B cell (primary cell): ENCODE results near the gene ELAVL2. TPM values are rescaled to one million over a fixed set of nuclear protein-coding genes. Genes with fewer than 3 reads are reported as not detected.

Experiments used
- ATAC-seq: fragments of 200-7000 bp; cut with Tn5 transposase; one replicate; pipeline ENCODE4 v1.10.0; 2021; ENCODE audit warnings: low read depth, mild to moderate bottlenecking, moderate number of reproducible peaks, moderate library complexity
- CTCF ChIA-PET: fragments of 350-600 bp; sonication (Branson Sonifier 250); formaldehyde crosslinking; loops from one replicate; lab custom pipeline; 2021; ENCODE audit warnings: antibody characterized with exemption, inconsistent platforms; lab: Charles Lee
- POLR2A ChIA-PET: fragments of 350-600 bp; sonication (Branson Sonifier 250); formaldehyde crosslinking; loops from one replicate; lab custom pipeline; 2021; ENCODE audit warnings: antibody characterized with exemption; lab: Charles Lee
- DNase-seq: peaks from one replicate; pipeline ENCODE4 v3.0.0; 2013
- H2AFZ ChIP-seq: 2 replicates; pipeline ENCODE4 v1.6.1; 2012; ENCODE audit warnings: mild to moderate bottlenecking, low read depth, low read length; ENCODE audit not compliant: insufficient read depth, poor library complexity, severe bottlenecking
- H3K27ac ChIP-seq, 2 donors: 1 replicate in 1 of 2; 2 replicates in 1 of 2; pipeline ENCODE4 v1.5.1; 2012 to 2013; ENCODE audit warnings: low read length in 2 of 2, mild to moderate bottlenecking in 2 of 2, moderate library complexity in 1 of 2
- H3K27me3 ChIP-seq, 4 experiments: fragments of 200-600 bp in 1 of 4; sonication (generic) in 1 of 4; replicated peaks in 1 of 4; 1 replicate in 2 of 4; 2 replicates in 2 of 4; pipeline versions ENCODE4 v1.6.1 to v1.7.0; 2013 to 2016; ENCODE audit warnings: low read length in 3 of 4, mild to moderate bottlenecking in 2 of 4, mixed read lengths in 1 of 4, moderate library complexity in 1 of 4; ENCODE audit not compliant: insufficient read depth in 4 of 4, control insufficient read depth in 3 of 4; ENCODE audit errors: control extremely low read depth in 1 of 4
- H3K36me3 ChIP-seq, 2 experiments: replicated peaks in 1 of 2; 1 replicate in 1 of 2; 2 replicates in 1 of 2; pipeline versions ENCODE4 v1.6.1 to v1.7.1; 2013; ENCODE audit warnings: low read length in 1 of 2; ENCODE audit not compliant: insufficient read depth in 2 of 2, control insufficient read depth in 1 of 2; ENCODE audit errors: control extremely low read depth in 1 of 2, extremely low read depth in 1 of 2
- H3K4me1 ChIP-seq, 2 donors: fragments of 200-600 bp in 1 of 2; sonication (generic) in 1 of 2; 1 replicate in 1 of 2; 2 replicates in 1 of 2; pipeline versions ENCODE4 v1.5.1 to v1.6.1; 2013 to 2017; ENCODE audit warnings: low read length in 2 of 2; ENCODE audit not compliant: control insufficient read depth in 2 of 2, insufficient read depth in 2 of 2
- H3K4me2 ChIP-seq: replicated peaks from 2 replicates; pipeline ENCODE3; 2012; ENCODE audit warnings: mild to moderate bottlenecking, low read depth, low read length; ENCODE audit not compliant: poor library complexity, severe bottlenecking
- H3K4me3 ChIP-seq, 5 experiments: fragments of 200-600 bp in 1 of 5; sonication (generic) in 1 of 5; 1 replicate in 3 of 5; 2 replicates in 2 of 5; pipeline versions ENCODE4 v1.5.1 to v1.7.0; 2011 to 2016; ENCODE audit warnings: low read length in 4 of 5, mild to moderate bottlenecking in 4 of 5, low read depth in 2 of 5, control low read depth in 1 of 5, moderate library complexity in 1 of 5; ENCODE audit not compliant: insufficient read depth in 1 of 5; ENCODE audit errors: control extremely low read depth in 1 of 5, extremely low read depth in 1 of 5
- H3K79me2 ChIP-seq: fragments of 200-600 bp; sonication (generic); one replicate; pipeline ENCODE4 v1.6.0; 2016; ENCODE audit warnings: low read length; ENCODE audit not compliant: control insufficient read depth, insufficient read depth
- H3K9ac ChIP-seq: fragments of 200-600 bp; sonication (generic); 2 replicates; pipeline ENCODE4 v1.6.1; 2017; ENCODE audit warnings: mild to moderate bottlenecking, low read length, moderate library complexity
- H3K9me3 ChIP-seq, 3 donors: one replicate each; pipeline versions ENCODE4 v1.6.1 to v1.7.1; 2013; ENCODE audit warnings: low read length in 2 of 3; ENCODE audit not compliant: control insufficient read depth in 2 of 3, insufficient read depth in 1 of 3; ENCODE audit errors: control extremely low read depth in 1 of 3
- H4K20me1 ChIP-seq: 2 replicates; pipeline ENCODE4 v1.6.0; 2012; ENCODE audit warnings: mild to moderate bottlenecking, low read length; ENCODE audit not compliant: insufficient read depth, control insufficient read depth, poor library complexity, severe bottlenecking
- H3K27ac Mint-ChIP-seq: one replicate; pipeline ENCODE4 v1.8.0; 2021; ENCODE audit warnings: mixed read lengths
- H3K27me3 Mint-ChIP-seq: one replicate; pipeline ENCODE4 v1.8.0; 2021; ENCODE audit warnings: mixed read lengths
- H3K4me1 Mint-ChIP-seq: one replicate; pipeline ENCODE4 v1.8.0; 2021; ENCODE audit warnings: mixed read lengths
- H3K4me3 Mint-ChIP-seq: one replicate; pipeline ENCODE4 v1.8.0; 2021; ENCODE audit warnings: mixed read lengths
- H3K9me3 Mint-ChIP-seq: one replicate; pipeline ENCODE4 v1.8.0; 2022; ENCODE audit warnings: mixed read lengths; ENCODE audit not compliant: insufficient read depth
- EZH2 ChIP-seq: IDR thresholded peaks from 2 replicates; pipeline ENCODE4 v1.6.1; 2012; ENCODE audit warnings: borderline replicate concordance, low read depth, mild to moderate bottlenecking, moderate library complexity, low read length; ENCODE audit not compliant: insufficient read depth, poor library complexity, severe bottlenecking
- WGBS: methylation state at CpG from one replicate; pipeline ENCODE4 v1.1.5; 2013; ENCODE audit warnings: missing lambda C conversion rate; ENCODE audit not compliant: insufficient coverage; 5-methylcytosine and 5-hydroxymethylcytosine counted together
- intact Hi-C: fragments of 100-400 bp; cut with micrococcal nuclease; formaldehyde crosslinking; loops from one replicate; pipeline ENCODE4 v1.10.0; 2022
- polyA plus RNA-seq: library from polyadenylated mRNA; depleted of rRNA; stranded (reverse); fragments of >200 nt; gene quantifications from 2 replicates; pipeline ENCODE4 v1.2.3, GENCODE V29; 2012
- total RNA-seq, 2 donors: library from RNA; stranded (reverse); fragments of 120-200 nt in 1 of 2; gene quantifications; 1 replicate in 1 of 2; 2 replicates in 1 of 2; pipeline versions ENCODE4 v1.2.3 to v1.2.4, GENCODE V29; 2013 to 2022
- TF ChIP-seq, protein P1 (sequence below): fragments of 200-600 bp; IDR thresholded peaks from one replicate; pipeline ENCODE4 v1.8.0; 2022; ENCODE audit warnings: antibody characterized with exemption, mild to moderate bottlenecking

ELAVL2 gene
- total and polyA plus RNA-seq, 2 donors (not counting 1 experiment from before 2014, with no cell fraction given), result not detected

GRCh38 chr9:23764219-23764618 lies 61.8 kb downstream of the ELAVL2 start:
- ATAC-seq (no peak), DNase-seq (no peak)
- Mint-ChIP-seq H3K27me3 (no peaks in the 10 kb centered on the region), H3K9me3 (no peaks in the 10 kb centered on the region), H3K27ac (no peak overlapping the region), H3K4me3 (no peak overlapping the region), H3K4me1 (no peaks in the 10 kb centered on the region)
- H3K4me1 ChIP-seq, result no peaks in the 10 kb centered on the region
- no peak overlapping the region for H3K4me3 ChIP-seq
- no peaks in the 10 kb centered on the region for H4K20me1 ChIP-seq
- no peaks in the 10 kb centered on the region for H3K79me2 ChIP-seq
- intact Hi-C loops, result no loop called here
- no peak overlapping the region for H3K4me2 ChIP-seq
- no peak for TF ChIP-seq EZH2
- TF ChIP-seq, protein P1, sequence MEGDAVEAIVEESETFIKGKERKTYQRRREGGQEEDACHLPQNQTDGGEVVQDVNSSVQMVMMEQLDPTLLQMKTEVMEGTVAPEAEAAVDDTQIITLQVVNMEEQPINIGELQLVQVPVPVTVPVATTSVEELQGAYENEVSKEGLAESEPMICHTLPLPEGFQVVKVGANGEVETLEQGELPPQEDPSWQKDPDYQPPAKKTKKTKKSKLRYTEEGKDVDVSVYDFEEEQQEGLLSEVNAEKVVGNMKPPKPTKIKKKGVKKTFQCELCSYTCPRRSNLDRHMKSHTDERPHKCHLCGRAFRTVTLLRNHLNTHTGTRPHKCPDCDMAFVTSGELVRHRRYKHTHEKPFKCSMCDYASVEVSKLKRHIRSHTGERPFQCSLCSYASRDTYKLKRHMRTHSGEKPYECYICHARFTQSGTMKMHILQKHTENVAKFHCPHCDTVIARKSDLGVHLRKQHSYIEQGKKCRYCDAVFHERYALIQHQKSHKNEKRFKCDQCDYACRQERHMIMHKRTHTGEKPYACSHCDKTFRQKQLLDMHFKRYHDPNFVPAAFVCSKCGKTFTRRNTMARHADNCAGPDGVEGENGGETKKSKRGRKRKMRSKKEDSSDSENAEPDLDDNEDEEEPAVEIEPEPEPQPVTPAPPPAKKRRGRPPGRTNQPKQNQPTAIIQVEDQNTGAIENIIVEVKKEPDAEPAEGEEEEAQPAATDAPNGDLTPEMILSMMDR, result no peak
- no peaks in the 10 kb centered on the region for H3K9me3 ChIP-seq
- WGBS, result no CpG with 5 or more reads among the region's 3 CpGs
- H3K36me3 ChIP-seq, result no peaks in the 10 kb centered on the region
- no peaks in the 10 kb centered on the region for H3K27me3 ChIP-seq
- H3K27ac ChIP-seq, result no peak overlapping the region
- no peak overlapping the region for H2AFZ ChIP-seq
- POLR2A ChIA-PET, result no interaction called here
- no peak overlapping the region for H3K9ac ChIP-seq
- CTCF ChIA-PET, result no interaction called here

- no peak overlapping the region for H3K4me3 ChIP-seq
- ChIA-PET CTCF (no interaction called here), POLR2A (no interaction called here)
- no peaks in the 10 kb centered on the region for H3K27me3 Mint-ChIP-seq
- peaks cover 2% of the 10 kb centered on the region for H3K9me3 Mint-ChIP-seq
- ATAC-seq (no peak), DNase-seq (no peak)
- H3K36me3 ChIP-seq, result no peaks in the 10 kb centered on the region
- intact Hi-C loops, result no loop called here
- no peaks in the 10 kb centered on the region for H3K79me2 ChIP-seq
- no peak for TF ChIP-seq EZH2
- TF ChIP-seq, protein P1, result no peak
- no peak overlapping the region for H3K27ac ChIP-seq
- H4K20me1 ChIP-seq, result no peaks in the 10 kb centered on the region
- no peak overlapping the region for H2AFZ ChIP-seq
- no peaks in the 10 kb centered on the region for H3K9me3 ChIP-seq
- WGBS, result 83% methylated on average over 2 of the region's 5 CpGs
- no peak overlapping the region for H3K27ac Mint-ChIP-seq
- no peak overlapping the region for H3K9ac ChIP-seq
- no peaks in the 10 kb centered on the region for H3K4me1 ChIP-seq
- H3K4me1 Mint-ChIP-seq, result no peaks in the 10 kb centered on the region
- no peaks in the 10 kb centered on the region for H3K27me3 ChIP-seq
- H3K4me2 ChIP-seq, result no peak overlapping the region
- no peak overlapping the region for H3K4me3 Mint-ChIP-seq
Measured at GRCh38 chr9:23754551-23754950, 71.5 kb downstream of the ELAVL2 start.
